ENCODE data around the gene MFNG.

DNA sequence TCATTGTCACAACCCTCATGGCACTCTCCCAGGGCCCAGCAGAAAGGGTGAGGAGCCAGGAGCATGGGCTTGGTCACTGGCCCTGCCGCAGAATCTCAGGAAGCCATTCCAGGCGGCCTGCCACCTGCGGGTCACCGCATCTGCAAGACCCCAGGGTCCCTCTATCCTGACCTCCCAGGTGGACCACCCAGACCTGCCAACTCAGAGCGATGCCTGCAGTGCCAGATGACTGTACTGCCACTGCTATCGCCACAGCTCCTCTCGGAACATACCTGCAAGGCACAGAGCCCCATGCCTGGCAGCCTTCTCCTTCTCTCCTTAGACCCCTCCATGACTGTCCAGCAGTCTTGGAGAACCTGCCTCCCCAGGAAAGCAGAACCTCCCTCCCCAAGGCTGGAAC is 32.5 kb downstream of the MFNG start:
- TF ChIP-seq, protein P1, sequence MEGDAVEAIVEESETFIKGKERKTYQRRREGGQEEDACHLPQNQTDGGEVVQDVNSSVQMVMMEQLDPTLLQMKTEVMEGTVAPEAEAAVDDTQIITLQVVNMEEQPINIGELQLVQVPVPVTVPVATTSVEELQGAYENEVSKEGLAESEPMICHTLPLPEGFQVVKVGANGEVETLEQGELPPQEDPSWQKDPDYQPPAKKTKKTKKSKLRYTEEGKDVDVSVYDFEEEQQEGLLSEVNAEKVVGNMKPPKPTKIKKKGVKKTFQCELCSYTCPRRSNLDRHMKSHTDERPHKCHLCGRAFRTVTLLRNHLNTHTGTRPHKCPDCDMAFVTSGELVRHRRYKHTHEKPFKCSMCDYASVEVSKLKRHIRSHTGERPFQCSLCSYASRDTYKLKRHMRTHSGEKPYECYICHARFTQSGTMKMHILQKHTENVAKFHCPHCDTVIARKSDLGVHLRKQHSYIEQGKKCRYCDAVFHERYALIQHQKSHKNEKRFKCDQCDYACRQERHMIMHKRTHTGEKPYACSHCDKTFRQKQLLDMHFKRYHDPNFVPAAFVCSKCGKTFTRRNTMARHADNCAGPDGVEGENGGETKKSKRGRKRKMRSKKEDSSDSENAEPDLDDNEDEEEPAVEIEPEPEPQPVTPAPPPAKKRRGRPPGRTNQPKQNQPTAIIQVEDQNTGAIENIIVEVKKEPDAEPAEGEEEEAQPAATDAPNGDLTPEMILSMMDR (conservative IDR thresholded peaks at IDR 0.05 in 1 of 2, IDR thresholded peaks at IDR 0.05 in 1 of 2; ENCODE audit: extremely low read depth in 1 of 2, insufficient read depth in 1 of 2, low read depth in 1 of 2, low read length in 2 of 2): no peak
- TF ChIP-seq EZH2 (IDR thresholded peaks at IDR 0.05; ENCODE audit: borderline replicate concordance, low read length): no peak

Measured in mammary epithelial cell (primary cell).